ENCODE measurements around the gene TEDDM1.
"Not testable (repeated sequence)": the region's sequence is repeated elsewhere in the genome, so short reads cannot be mapped to it uniquely, and the experiment has no call there.

Gene TEDDM1

GRCh38 chr1:182381962-182382819, 18.3 kb downstream of the TEDDM1 start:
- TF ChIP-seq GATA1 (IDR thresholded peaks at IDR 0.05; ENCODE audit: low read depth, low read length) (no peak), POLR2A (IDR thresholded peaks at IDR 0.05; ENCODE audit: low read length) (peak; percentile 63)
- DNase-seq, result peak in 1 of 2 experiments; percentile 20

DNA sequence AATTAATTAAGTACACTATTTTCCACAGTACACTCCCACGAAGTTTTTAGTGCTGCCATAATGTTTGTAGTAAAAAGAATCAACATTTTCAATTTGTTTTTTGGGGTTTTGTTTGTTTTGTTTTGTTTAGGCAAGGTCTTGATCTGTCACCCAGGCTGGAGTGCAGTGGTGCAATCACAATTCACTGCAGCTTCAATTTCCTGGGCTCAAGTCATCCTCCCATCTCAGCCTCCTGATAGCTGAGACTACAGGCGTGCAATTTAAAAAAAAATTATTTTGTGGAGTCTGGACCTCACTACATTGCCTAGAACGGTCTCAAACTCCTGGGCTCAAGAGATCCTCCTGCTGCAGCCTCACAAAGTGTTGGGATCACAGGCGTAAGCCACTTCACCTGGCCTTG, 20.3 kb downstream of the TEDDM1 start:
- no peak for DNase-seq

GRCh38 chr1:182379781-182380180, 20.7 kb downstream of the TEDDM1 start:
- DNase-seq, result not testable (repeated sequence)

More for the DNA sequence above, 20.3 kb downstream of the TEDDM1 start:
- TF ChIP-seq GATA1 (IDR thresholded peaks at IDR 0.05; ENCODE audit: low read depth, low read length) (no peak), POLR2A (IDR thresholded peaks at IDR 0.05; ENCODE audit: low read length) (no peak)

DNA sequence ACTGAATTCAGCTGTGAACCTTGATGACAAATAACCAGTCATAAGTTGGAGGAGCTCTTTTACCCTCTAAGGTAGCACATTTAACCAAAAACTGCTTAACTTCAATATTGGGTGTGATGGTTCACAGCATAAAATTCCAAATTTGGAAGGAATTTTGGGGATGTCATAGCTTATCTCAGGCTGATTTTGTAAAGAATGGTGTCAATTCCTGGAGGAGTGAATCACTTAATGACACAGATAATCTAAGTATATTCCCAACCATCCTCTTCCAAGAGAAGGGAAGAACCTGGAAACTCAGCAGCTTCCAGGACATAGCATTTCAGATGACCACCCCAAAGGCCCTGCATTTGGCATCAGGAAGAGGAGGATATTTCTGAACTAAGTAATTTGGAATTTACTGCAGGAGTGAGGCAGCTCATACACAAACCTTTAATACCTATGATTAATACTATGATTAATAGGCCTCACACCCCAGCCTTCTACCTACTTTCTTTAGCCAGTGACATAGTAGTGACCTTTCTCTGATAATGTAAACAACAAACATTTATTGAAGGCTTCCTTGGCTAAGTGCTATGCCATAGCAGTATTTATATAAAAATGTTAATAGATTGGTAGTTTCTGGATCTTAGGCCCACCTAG, 23.4 kb downstream of the TEDDM1 start:
- no peak for DNase-seq
- no peak for TF ChIP-seq POLR2A (IDR thresholded peaks at IDR 0.05; ENCODE audit: low read length)
- no peak for TF ChIP-seq GATA1 (IDR thresholded peaks at IDR 0.05; ENCODE audit: low read depth, low read length)

- TF ChIP-seq GATA1 (IDR thresholded peaks at IDR 0.05; ENCODE audit: low read depth, low read length) (no peak), POLR2A (IDR thresholded peaks at IDR 0.05; ENCODE audit: low read length) (no peak)
Observed at GRCh38 chr1:182374101-182374834, 26.2 kb downstream of the TEDDM1 start.

DNA sequence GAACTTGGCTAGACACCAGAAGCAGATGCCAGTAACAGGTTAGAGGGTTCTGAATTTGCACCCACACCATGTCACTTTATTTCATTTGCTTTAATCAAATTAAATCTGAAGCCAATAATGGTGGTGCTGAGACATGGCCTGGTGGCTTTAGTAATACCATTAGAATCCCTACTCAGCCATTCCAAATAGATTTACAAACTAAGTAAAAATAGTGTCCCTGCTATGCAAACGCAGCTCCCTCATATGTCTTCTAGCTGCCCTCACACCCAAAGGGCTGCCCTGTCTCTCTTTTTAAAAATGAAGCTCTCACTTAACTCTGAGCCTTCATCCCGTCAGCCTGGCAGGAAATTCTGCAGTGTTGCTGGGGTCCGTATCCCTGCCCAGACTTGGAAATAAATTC, 29.9 kb downstream of the TEDDM1 start:
- DNase-seq, result no peak
- no peak for TF ChIP-seq GATA1 (IDR thresholded peaks at IDR 0.05; ENCODE audit: low read depth, low read length)
- TF ChIP-seq POLR2A (IDR thresholded peaks at IDR 0.05; ENCODE audit: low read length), result no peak

More at GRCh38 chr1:182374101-182374834, 26.2 kb downstream of the TEDDM1 start:
- DNase-seq, result no peak

DNA sequence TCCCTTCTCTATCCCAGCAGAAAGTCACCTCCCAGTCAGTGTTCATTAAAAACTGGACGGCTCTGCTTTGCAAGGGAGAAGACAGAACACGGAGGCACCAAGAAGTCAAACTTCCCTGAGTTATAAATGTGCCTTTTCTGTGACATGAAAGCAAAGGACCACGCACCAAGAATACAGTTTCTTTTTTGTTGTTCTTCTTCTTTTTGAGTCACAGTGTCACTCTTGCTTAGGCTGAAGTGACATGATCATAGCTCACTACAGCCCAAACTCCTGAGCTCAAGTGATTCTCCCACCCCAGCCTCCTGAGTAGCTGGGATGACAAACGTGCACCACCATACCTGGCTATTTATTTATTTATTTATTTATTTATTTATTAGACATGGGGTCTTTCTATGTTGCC, 31.6 kb downstream of the TEDDM1 start:
- no peak for DNase-seq
- no peak for TF ChIP-seq GATA1 (IDR thresholded peaks at IDR 0.05; ENCODE audit: low read depth, low read length)
- TF ChIP-seq POLR2A (IDR thresholded peaks at IDR 0.05; ENCODE audit: low read length), result no peak

- DNase-seq, result no peak
- TF ChIP-seq POLR2A (IDR thresholded peaks at IDR 0.05; ENCODE audit: low read length) (no peak), GATA1 (IDR thresholded peaks at IDR 0.05; ENCODE audit: low read depth, low read length) (no peak)
Observed at GRCh38 chr1:182368358-182368757, 32.1 kb downstream of the TEDDM1 start.

DNA sequence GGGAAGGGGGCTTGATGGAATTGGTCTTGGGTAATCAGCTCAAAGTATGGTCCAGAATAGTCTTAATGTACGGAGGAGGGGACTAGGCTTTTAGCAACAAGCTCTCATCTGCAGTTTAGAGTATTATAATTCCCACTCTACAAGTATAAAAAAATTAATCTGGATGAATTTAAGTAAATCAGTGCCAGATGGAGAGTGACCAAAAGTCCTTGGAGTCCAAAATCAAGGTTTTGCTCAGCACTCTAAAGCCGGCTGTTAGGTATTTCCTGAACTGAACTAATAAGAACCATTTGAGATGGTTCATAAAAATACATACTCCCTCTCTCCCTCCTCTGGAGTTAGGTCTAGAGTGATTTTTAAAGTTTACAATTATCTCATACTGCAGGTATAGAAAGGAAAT, 32.5 kb downstream of the TEDDM1 start:
- DNase-seq, result no peak
- TF ChIP-seq POLR2A (IDR thresholded peaks at IDR 0.05; ENCODE audit: low read length) (no peak), GATA1 (IDR thresholded peaks at IDR 0.05; ENCODE audit: low read depth, low read length) (no peak)

GRCh38 chr1:182366596-182366995, 33.9 kb downstream of the TEDDM1 start:
- no peak for DNase-seq
- TF ChIP-seq POLR2A (IDR thresholded peaks at IDR 0.05; ENCODE audit: low read length) (no peak), GATA1 (IDR thresholded peaks at IDR 0.05; ENCODE audit: low read depth, low read length) (no peak)

DNA sequence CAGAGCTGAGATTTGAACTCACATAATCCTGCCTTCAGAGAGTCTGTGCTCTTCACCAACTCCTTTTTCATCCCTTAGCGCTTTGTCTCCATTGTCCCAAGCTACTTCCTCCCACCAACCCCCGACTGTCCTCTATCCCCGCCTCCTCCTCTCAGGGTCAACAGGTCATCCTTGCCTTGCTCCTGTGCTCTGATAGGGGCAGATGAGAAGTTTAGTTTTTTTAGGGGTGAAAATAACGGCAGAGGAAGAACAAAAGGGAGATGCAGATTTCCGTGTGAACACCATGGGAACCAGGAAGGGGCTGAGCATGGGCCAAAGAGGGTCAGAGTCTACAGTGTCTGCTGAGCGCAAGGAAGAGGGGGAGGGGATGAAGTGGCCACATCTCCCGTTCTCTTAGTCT, 40.8 kb downstream of the TEDDM1 start:
- no peak for DNase-seq
- no peak for TF ChIP-seq GATA1 (IDR thresholded peaks at IDR 0.05; ENCODE audit: low read depth, low read length)
- TF ChIP-seq POLR2A (IDR thresholded peaks at IDR 0.05; ENCODE audit: low read length), result no peak

DNA sequence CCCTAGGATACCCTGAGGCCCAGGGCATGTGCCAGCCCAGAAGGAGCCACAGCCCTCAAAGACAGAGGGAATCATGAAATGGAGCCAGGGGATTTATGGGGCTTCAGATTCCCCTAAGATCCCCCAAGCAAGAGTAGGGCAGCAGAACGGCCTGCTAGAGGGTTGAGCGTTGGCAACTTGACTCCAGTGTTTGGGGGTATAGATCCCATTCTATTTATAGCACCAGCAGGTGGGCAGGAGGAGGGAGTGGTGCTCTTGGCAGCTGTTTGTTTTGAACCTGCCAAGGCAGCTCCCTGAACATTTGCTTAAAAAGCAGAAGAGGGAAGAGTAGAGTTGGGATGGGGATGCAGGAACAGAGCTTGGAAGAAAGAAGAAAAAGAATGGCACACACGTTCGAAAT, 42.6 kb downstream of the TEDDM1 start:
- DNase-seq, result no peak
- TF ChIP-seq GATA1 (IDR thresholded peaks at IDR 0.05; ENCODE audit: low read depth, low read length), result no peak
- no peak for TF ChIP-seq POLR2A (IDR thresholded peaks at IDR 0.05; ENCODE audit: low read length)

DNA sequence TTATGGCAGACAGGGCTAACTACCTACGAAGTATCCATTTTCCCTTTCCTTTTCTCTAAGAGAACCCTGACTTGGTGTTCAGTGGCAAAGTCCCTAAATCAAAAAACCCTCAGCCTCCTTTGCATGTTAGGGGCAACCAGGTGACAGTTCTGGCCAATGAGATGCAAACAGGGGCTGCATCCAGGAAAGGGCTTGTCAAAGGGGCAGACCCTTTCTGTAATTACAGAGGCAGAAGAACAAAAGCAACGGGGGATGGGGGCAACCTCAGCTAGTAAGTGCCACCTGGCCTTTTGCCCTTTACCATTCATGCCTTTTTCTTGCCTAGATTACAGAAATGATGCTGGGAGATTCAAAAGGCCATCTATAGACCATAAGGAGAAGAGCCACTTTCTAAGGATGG, 43.3 kb downstream of the TEDDM1 start:
- TF ChIP-seq POLR2A (IDR thresholded peaks at IDR 0.05; ENCODE audit: low read length), result no peak
- no peak for TF ChIP-seq GATA1 (IDR thresholded peaks at IDR 0.05; ENCODE audit: low read depth, low read length)

DNA sequence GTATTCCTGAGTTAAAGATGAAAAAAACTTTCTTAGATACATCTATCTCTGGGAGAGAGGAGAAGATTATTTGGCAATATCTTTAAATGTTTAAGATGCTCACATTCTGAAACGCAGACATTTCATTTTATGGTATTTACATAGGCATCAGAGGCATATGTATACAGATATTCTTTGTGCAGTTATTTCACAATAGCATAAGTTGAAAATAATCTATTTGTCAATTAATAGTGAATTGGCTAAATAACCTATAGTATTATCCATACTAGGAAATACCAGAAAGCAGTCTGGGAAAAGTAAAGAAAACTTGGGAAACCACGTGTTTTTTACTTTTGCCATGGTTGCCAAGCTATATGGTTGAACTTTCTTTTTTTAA, 44.8 kb downstream of the TEDDM1 start:
- TF ChIP-seq GATA1 (IDR thresholded peaks at IDR 0.05; ENCODE audit: low read depth, low read length) (no peak), POLR2A (IDR thresholded peaks at IDR 0.05; ENCODE audit: low read length) (no peak)
- no peak for DNase-seq

More for the DNA sequence above, 43.3 kb downstream of the TEDDM1 start:
- no peak for DNase-seq

All from erythroblast (primary cell).